Gastroesophageal sphincter (tissue), 3 donors: ENCODE measurements around the gene DIP2C.

Experiments
- CTCF ChIP-seq, 4 experiments: fragments of 200-600 bp in 2 of 4; fragments of 450-650 bp in 2 of 4; sonication (generic) in 1 of 4; IDR thresholded peaks; one replicate each; pipeline ENCODE4 v1.5.1; 2017 to 2019; ENCODE audit warnings: antibody characterized with exemption in 4 of 4, mild to moderate bottlenecking in 2 of 4, moderate library complexity in 2 of 4
- POLR2AphosphoS5 ChIP-seq: sonication (generic); formaldehyde crosslinking; IDR thresholded peaks from one replicate; pipeline ENCODE4 v1.6.1; 2017; ENCODE audit warnings: antibody characterized with exemption

GRCh38 chr10:535952-536351, 153.5 kb downstream of the DIP2C start:
- TF ChIP-seq CTCF (IDR thresholded peaks at IDR 0.05) (no peak), POLR2AphosphoS5 (no peak)
